DOHH2 (cell line): Measurements from ENCODE around the gene USP9X.

Experiments used
- H3F3A ChIP-seq: fragments of 200-600 bp; sonication (generic), shearing (Covaris generic); 2 replicates; pipeline ENCODE4 v1.6.0; 2016; ENCODE audit warnings: antibody characterized with exemption, mild to moderate bottlenecking; ENCODE audit not compliant: control insufficient read depth, insufficient read depth
- H3K27ac ChIP-seq: fragments of 200-600 bp; sonication (generic); 2 replicates; pipeline ENCODE4 v1.5.1; 2014; ENCODE audit warnings: low read depth, mild to moderate bottlenecking, low read length, moderate library complexity
- H3K27me3 ChIP-seq: fragments of 200-600 bp; sonication (generic); 2 replicates; pipeline ENCODE4 v1.6.1; 2014; ENCODE audit warnings: mild to moderate bottlenecking, low read length, mixed read lengths; ENCODE audit not compliant: control insufficient read depth
- H3K36me3 ChIP-seq: fragments of 200-600 bp; sonication (generic); 2 replicates; pipeline ENCODE4 v1.6.1; 2014; ENCODE audit warnings: mild to moderate bottlenecking, low read length, moderate library complexity, mixed read lengths; ENCODE audit not compliant: control insufficient read depth
- H3K4me1 ChIP-seq: fragments of 200-600 bp; sonication (generic); 2 replicates; pipeline ENCODE4 v1.6.1; 2014; ENCODE audit warnings: mild to moderate bottlenecking, low read length, mixed read lengths; ENCODE audit not compliant: control insufficient read depth
- H3K4me2 ChIP-seq: fragments of 200-600 bp; sonication (generic); 2 replicates; pipeline ENCODE4 v1.6.0; 2014; ENCODE audit warnings: mild to moderate bottlenecking, low read length, moderate library complexity
- H3K4me3 ChIP-seq: fragments of 200-600 bp; sonication (generic); 2 replicates; pipeline ENCODE4 v1.5.1; 2014; ENCODE audit warnings: mild to moderate bottlenecking, low read length, mixed read lengths
- H3K79me2 ChIP-seq: fragments of 200-600 bp; sonication (generic); 2 replicates; pipeline ENCODE4 v1.6.1; 2014; ENCODE audit warnings: mild to moderate bottlenecking, low read length, mixed read lengths; ENCODE audit not compliant: control insufficient read depth
- H3K9me2 ChIP-seq: fragments of 200-600 bp; sonication (generic); replicated peaks from 2 replicates; pipeline ENCODE4 v1.6.1; 2014; ENCODE audit warnings: mild to moderate bottlenecking, low read length, mixed read lengths; ENCODE audit not compliant: control insufficient read depth
- H3K9me3 ChIP-seq: fragments of 200-600 bp; sonication (generic); 2 replicates; pipeline ENCODE4 v1.6.1; 2014; ENCODE audit warnings: antibody characterized with exemption, low read length, mixed read lengths; ENCODE audit not compliant: control insufficient read depth, insufficient read depth
- H4K20me1 ChIP-seq: fragments of 200-600 bp; sonication (generic); 2 replicates; pipeline ENCODE4 v1.6.0; 2014; ENCODE audit warnings: low read depth, mild to moderate bottlenecking, antibody characterized with exemption, low read length, moderate library complexity; ENCODE audit not compliant: control insufficient read depth, insufficient read depth
- CTCF ChIP-seq: fragments of 200-600 bp; sonication (generic); IDR thresholded peaks from one replicate; pipeline ENCODE4 v1.5.1; 2014; ENCODE audit warnings: antibody characterized with exemption, mild to moderate bottlenecking, low read depth, low read length; ENCODE audit not compliant: poor library complexity, severe bottlenecking
- EZH2phosphoT487 ChIP-seq: fragments of 200-600 bp; sonication (generic); IDR thresholded peaks from 2 replicates; pipeline ENCODE4 v1.6.1; 2017; ENCODE audit warnings: borderline replicate concordance, mild to moderate bottlenecking, antibody characterized with exemption, low read length, moderate library complexity, mixed read lengths

USP9X gene

DNA sequence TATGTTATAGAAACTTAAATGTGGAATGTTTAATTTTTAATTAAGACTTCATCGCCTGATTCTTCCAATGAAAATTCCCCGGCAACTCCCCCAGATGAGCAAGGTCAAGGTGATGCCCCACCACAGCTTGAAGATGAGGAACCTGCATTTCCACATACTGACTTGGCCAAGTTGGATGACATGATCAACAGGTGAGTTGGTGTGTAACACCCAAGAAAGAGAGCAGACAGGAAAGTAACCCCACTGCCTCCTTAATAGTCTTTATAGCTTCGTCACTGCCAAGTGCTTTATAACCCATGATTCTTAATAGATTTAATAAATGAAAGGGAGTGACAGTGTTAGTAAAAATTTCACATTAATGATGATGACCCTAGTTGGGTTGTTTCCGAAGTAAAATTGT, 43.7 kb downstream of the USP9X start:
- no peak overlapping the region for H3K27ac ChIP-seq
- H3K36me3 ChIP-seq: peaks cover 36% of the 10 kb centered on the region
- H3K4me2 ChIP-seq: no peak overlapping the region
- no peaks in the 10 kb centered on the region for H3K9me3 ChIP-seq
- H3K4me3 ChIP-seq: no peak overlapping the region
- no peaks in the 10 kb centered on the region for H3K9me2 ChIP-seq
- H3K79me2 ChIP-seq: peaks cover 52% of the 10 kb centered on the region
- TF ChIP-seq EZH2phosphoT487 (no peak), CTCF (no peak)
- peaks cover 18% of the 10 kb centered on the region for H3K4me1 ChIP-seq
- no peaks in the 10 kb centered on the region; the same call in 1 of the 2 replicates for H3F3A ChIP-seq
- no peaks in the 10 kb centered on the region for H4K20me1 ChIP-seq
- H3K27me3 ChIP-seq: no peaks in the 10 kb centered on the region

- H3K4me2 ChIP-seq: no peak overlapping the region
- peaks cover 48% of the 10 kb centered on the region for H3K36me3 ChIP-seq
- no peaks in the 10 kb centered on the region for H4K20me1 ChIP-seq
- H3K79me2 ChIP-seq: peaks cover 25% of the 10 kb centered on the region
- no peaks in the 10 kb centered on the region; the same call in 1 of the 2 replicates for H3F3A ChIP-seq
- no peak overlapping the region for H3K4me3 ChIP-seq
- TF ChIP-seq CTCF: no peak
- no peaks in the 10 kb centered on the region for H3K9me2 ChIP-seq
- H3K4me1 ChIP-seq: peaks cover 9% of the 10 kb centered on the region
- H3K9me3 ChIP-seq: no peaks in the 10 kb centered on the region
- H3K27ac ChIP-seq: no peak overlapping the region
- H3K27me3 ChIP-seq: no peaks in the 10 kb centered on the region
Measured at GRCh38 chrX:41131766-41132165, 46.5 kb downstream of the USP9X start.

GRCh38 chrX:41133551-41133950, 48.3 kb downstream of the USP9X start:
- Histone ChIP-seq H3K9me3 (no peaks in the 10 kb centered on the region), H3K9me2 (no peaks in the 10 kb centered on the region), H4K20me1 (no peaks in the 10 kb centered on the region), H3K79me2 (peaks cover 9% of the 10 kb centered on the region), H3K27ac (no peak overlapping the region), H3K4me1 (no peaks in the 10 kb centered on the region), H3K4me2 (no peak overlapping the region), H3K4me3 (no peak overlapping the region), H3K27me3 (no peaks in the 10 kb centered on the region), H3F3A (no peaks in the 10 kb centered on the region; the same call in 1 of the 2 replicates), H3K36me3 (peaks cover 51% of the 10 kb centered on the region)
- TF ChIP-seq CTCF: no peak
- TF ChIP-seq EZH2phosphoT487: no peak

GRCh38 chrX:41137589-41137988, 52.3 kb downstream of the USP9X start:
- Histone ChIP-seq H4K20me1 (no peaks in the 10 kb centered on the region), H3K79me2 (0 out of 2 replicates have a peak, but pooled peaks cover 2% of the 10 kb centered on the region), H3K36me3 (peaks cover 49% of the 10 kb centered on the region), H3K27ac (no peak overlapping the region), H3K4me3 (no peak overlapping the region), H3K4me2 (no peak overlapping the region), H3F3A (no peaks in the 10 kb centered on the region; the same call in 1 of the 2 replicates), H3K27me3 (no peaks in the 10 kb centered on the region), H3K9me2 (no peaks in the 10 kb centered on the region), H3K9me3 (no peaks in the 10 kb centered on the region), H3K4me1 (no peaks in the 10 kb centered on the region)
- no peak for TF ChIP-seq EZH2phosphoT487
- TF ChIP-seq CTCF: peak; percentile 13
